Fibroblast of skin of scalp (primary cell): ENCODE data around the gene REPIN1.

ENCODE experiments used
- DNase-seq: peaks from one replicate; pipeline ENCODE4 v3.0.0-alpha.2; 2013

REPIN1 gene

DNA sequence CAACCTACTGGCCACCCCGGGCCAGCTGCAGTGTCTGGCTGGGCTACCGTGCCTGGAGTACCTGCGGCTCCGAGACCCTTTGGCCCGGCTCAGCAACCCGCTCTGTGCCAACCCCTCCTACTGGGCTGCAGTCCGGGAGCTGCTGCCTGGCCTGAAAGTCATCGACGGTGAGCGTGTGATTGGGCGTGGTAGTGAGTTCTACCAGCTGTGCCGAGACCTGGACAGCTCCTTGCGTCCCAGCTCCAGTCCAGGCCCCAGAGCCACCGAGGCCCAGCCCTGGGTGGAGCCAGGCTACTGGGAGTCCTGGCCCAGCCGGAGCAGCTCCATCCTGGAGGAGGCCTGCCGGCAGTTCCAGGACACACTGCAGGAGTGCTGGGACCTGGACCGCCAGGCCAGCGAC lies 31.4 kb upstream of the REPIN1 start:
- DNase-seq, result no peak

- DNase-seq, result no peak
These were observed 31.0 kb upstream of the REPIN1 start for GRCh38 chr7:150337659-150338081.

GRCh38 chr7:150338166-150338829 lies 30.3 kb upstream of the REPIN1 start:
- no peak for DNase-seq

DNA sequence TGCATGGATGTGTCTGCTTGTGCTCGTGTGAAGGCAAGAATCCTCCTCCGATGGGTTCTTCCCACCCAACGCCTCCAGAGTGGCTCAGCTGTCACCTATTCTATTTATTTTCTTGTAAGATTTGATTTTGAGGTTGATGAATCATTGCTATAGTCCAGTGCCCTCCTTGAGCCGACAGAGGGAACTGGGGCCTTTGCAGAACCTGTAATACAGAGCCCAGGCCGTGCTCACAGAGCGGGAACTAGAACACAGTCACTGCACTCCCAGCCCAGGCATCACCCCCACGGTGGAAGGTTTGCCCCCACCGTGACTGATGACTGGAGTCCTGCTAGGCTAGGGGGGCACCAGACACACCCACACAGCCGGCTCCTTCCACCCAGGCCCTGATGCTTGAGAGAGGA lies 29.2 kb upstream of the REPIN1 start:
- DNase-seq, result no peak

- DNase-seq, result peak; percentile 33
These were observed 28.4 kb upstream of the REPIN1 start for GRCh38 chr7:150340024-150340749.

- no peak for DNase-seq
These were observed 27.8 kb upstream of the REPIN1 start for GRCh38 chr7:150340875-150341262.

- DNase-seq, result no peak
These were observed 27.1 kb upstream of the REPIN1 start, which contains the start of gene RARRES2 for GRCh38 chr7:150341263-150342120. TSS of gene RARRES2 (minus strand) at chr7:150341629. CDS start at chr7:150340609, 1,020 bp downstream.

GRCh38 chr7:150342121-150342408 lies 26.6 kb upstream of the REPIN1 start:
- no peak for DNase-seq

DNA sequence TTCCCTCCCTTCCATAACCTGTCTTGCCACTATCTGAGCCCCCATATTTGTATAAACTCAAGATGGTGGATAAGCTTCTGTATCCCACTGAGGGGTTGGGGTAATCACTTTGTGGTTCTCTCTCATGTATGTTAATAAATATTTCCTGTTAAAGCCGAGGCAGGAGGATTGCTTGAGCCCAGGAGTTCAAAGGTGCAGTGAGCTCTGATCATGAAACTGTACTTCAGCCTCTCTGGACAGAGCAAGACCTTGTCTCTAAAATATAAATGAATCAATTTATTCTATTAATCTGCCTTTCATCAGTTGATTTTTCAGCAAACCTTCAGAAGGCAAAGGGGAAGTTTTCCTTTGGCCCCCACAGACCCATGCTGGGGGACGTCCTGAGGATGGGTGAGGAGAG lies 25.4 kb upstream of the REPIN1 start:
- DNase-seq, result no peak

DNA sequence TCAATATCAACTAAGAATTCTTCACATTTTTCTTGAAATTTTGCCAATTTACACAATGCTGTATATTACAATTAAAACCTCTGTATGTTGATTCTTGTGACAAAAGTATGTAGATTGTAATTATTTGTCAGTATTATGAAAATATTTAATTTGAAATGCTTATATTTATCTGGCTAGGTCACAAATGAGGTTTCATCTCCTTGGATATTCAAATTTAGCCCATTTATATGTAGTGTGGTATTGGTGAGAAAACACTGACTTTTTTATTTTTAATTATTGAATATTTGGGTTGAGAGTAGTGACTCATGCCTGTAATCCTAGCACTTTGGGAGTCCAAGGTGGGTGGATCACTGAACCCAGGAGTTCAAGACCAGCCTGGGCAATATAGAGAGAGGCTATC lies 24.3 kb upstream of the REPIN1 start:
- no peak for DNase-seq

GRCh38 chr7:150345012-150345411 lies 23.6 kb upstream of the REPIN1 start:
- no peak for DNase-seq

- DNase-seq, result no peak
These were observed 21.7 kb upstream of the REPIN1 start for GRCh38 chr7:150346922-150347321.

GRCh38 chr7:150351587-150352194 lies 16.9 kb upstream of the REPIN1 start:
- DNase-seq, result no peak

DNA sequence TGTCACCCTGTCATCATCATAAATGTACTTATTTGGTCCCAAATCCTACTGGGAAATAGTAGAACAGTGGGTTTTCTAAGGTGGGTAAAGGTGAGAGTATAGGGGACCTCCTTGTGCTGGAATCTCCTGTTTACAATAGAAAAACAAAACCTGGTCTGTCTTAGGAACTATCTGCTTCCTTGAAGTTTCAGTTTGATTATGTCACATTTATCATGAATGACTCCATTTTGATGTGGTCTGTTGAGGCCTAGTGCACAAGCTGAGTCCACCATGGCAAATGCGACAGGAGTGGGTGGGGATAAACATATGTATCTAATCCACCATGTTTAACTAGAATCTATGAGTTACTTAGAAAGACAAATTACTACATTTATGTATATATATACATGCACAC lies 13.0 kb upstream of the REPIN1 start:
- no peak for DNase-seq

GRCh38 chr7:150356265-150356897 lies 12.2 kb upstream of the REPIN1 start:
- DNase-seq, result peak; percentile 27

- DNase-seq, result no peak
These were observed 11.4 kb upstream of the REPIN1 start for GRCh38 chr7:150357270-150357669.

DNA sequence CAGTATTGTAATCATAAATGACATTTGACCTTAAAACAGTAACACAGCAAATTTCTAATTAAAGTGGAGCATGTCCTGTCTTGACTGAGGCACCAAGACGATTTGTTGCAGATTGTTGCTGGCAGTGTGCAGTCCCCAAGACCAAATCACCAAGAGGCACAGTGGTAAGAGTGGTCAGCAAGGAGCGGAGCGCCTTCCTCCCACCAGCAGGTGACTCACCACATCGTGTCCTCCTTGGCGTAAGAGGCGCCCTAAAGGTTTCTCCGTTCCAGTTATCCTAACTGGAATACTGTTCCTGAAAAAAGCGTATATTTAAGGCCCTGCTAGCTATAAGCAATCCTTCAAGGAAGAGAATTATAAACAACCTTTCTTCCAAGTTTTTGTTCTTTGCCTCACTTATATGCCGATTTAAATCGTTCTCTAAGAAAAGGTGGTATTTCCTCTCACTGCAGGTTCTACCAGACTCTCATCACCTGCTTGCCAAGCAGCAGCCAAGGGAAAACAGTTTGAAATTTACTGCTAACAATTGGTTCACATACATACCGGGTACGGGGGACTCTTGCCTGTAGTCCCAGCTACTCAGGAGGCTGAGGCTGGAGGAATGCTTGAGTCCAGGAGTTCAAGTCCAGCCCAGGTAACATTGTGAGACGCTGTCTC lies 10.7 kb upstream of the REPIN1 start:
- DNase-seq, result no peak

DNA sequence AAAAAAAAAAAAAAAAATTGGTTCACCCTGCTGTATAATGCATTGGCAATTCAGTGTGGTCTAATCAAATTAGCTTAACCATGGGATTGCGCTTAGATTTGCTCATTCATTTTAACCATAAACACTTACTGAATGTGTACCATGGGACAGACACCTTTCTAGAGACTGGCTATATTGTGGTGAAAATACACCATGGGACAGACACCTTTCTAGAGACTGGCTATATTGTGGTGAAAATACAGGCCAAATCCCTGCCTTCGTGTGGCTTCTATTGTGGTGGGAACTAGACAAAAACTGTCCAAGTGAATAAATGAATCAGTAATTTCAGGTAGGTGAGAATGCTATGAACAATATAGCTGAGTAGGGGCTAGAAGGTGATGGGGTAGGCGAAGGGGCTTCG lies 10.2 kb upstream of the REPIN1 start:
- no peak for DNase-seq

- no peak for DNase-seq
These were observed 9.5 kb upstream of the REPIN1 start for GRCh38 chr7:150358988-150359621.

DNA sequence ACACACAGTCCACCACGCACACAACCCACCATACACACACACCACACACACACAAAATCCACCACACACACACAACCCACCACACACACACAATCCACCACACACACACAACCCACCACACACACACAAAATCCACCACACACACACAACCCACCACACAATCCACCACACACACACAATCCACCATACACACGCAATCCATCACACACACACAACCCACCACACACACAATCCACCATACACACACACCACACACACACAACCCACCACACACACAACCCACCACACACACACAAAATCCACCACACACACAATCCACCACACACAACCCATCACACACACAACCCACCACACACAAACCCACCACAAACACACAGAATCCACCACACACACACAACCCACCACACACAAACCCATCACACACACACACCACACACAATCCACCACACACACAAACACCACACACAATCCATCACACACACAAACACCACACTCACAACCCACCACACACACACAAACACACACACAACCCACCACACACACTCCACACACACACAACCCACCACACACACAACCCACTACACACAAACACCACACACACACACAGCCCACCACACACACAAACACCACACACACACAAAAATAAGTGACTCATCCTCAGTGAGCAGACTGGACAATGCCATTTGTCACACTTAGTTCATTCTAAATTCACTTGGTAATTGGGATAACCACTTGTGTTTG lies 8.8 kb upstream of the REPIN1 start:
- no peak for DNase-seq
